PC-3 (cell line): ENCODE measurements around the gene TMEM41B. TPM values are rescaled to one million over a fixed set of nuclear protein-coding genes. Genes with fewer than 3 reads are reported as not detected.

Source experiments
- ATAC-seq: fragments of 200-7000 bp; cut with Tn5 transposase; 2 replicates; pipeline ENCODE4 v1.9.1; 2020; ENCODE audit warnings: mild to moderate bottlenecking, moderate library complexity
- BruUV-seq: library from RNA; stranded (reverse); fragments of 400-500 nt; replicated peaks from 2 replicates; lab custom pipeline; 2021; lab: Mats Ljungman, UMichigan
- CTCF ChIA-PET: fragments of 300-600 bp; sonication (Branson Sonifier 250); formaldehyde crosslinking; loops from one replicate; lab custom pipeline; 2022; ENCODE audit warnings: antibody characterized with exemption; lab: Charles Lee
- POLR2A ChIA-PET: fragments of 300-600 bp; sonication (Branson Sonifier 250); formaldehyde crosslinking; loops from one replicate; lab custom pipeline; 2022; ENCODE audit warnings: antibody characterized with exemption; ENCODE audit not compliant: unreplicated experiment; lab: Charles Lee
- DNase-seq: peaks from one replicate; pipeline ENCODE4 v3.0.0-alpha.2; 2015
- H2AFZ ChIP-seq: fragments of 300-600 bp; sonication (generic); 2 replicates; pipeline ENCODE4 v1.6.0; 2016; ENCODE audit warnings: antibody characterized with exemption, low read length
- H3F3A ChIP-seq: fragments of 300-600 bp; sonication (generic); one replicate; pipeline ENCODE4 v1.6.0; 2017; ENCODE audit warnings: antibody characterized with exemption, low read length, control low read depth, mild to moderate bottlenecking; ENCODE audit not compliant: unreplicated experiment
- H3K27ac ChIP-seq: fragments of 300-600 bp; sonication (generic); 2 replicates; pipeline ENCODE4 v1.5.1; 2016; ENCODE audit warnings: mild to moderate bottlenecking, low read length
- H3K27me3 ChIP-seq: fragments of 300-600 bp; sonication (generic); 2 replicates; pipeline ENCODE4 v1.6.1; 2016; ENCODE audit warnings: low read length, mixed read lengths
- H3K36me3 ChIP-seq: fragments of 300-600 bp; sonication (generic); 2 replicates; pipeline ENCODE4 v1.6.1; 2016; ENCODE audit warnings: low read depth, mixed run types, low read length, mixed read lengths
- H3K4me1 ChIP-seq: fragments of 300-600 bp; sonication (generic); 2 replicates; pipeline ENCODE4 v1.5.1; 2016; ENCODE audit warnings: low read length; ENCODE audit not compliant: insufficient read depth
- H3K4me2 ChIP-seq: fragments of 300-600 bp; sonication (generic); 2 replicates; pipeline ENCODE4 v1.6.0; 2016; ENCODE audit warnings: low read length
- H3K4me3 ChIP-seq: fragments of 300-600 bp; sonication (generic); 2 replicates; pipeline ENCODE4 v1.5.1; 2016; ENCODE audit warnings: mild to moderate bottlenecking, low read length, mixed read lengths
- H3K79me2 ChIP-seq: fragments of 300-600 bp; sonication (generic); 2 replicates; pipeline ENCODE4 v1.6.1; 2017; ENCODE audit warnings: low read length, mixed read lengths
- H3K9ac ChIP-seq: fragments of 300-600 bp; sonication (generic); 2 replicates; pipeline ENCODE4 v1.6.0; 2016; ENCODE audit warnings: mild to moderate bottlenecking, low read length
- H3K9me2 ChIP-seq: fragments of 300-600 bp; sonication (generic); replicated peaks from 2 replicates; pipeline ENCODE4 v1.6.1; 2016; ENCODE audit warnings: mixed run types, low read length, mixed read lengths
- H3K9me3 ChIP-seq: fragments of 300-600 bp; sonication (generic); 2 replicates; pipeline ENCODE4 v1.6.1; 2016; ENCODE audit warnings: low read length, mixed read lengths
- H4K20me1 ChIP-seq: fragments of 300-600 bp; sonication (generic); 2 replicates; pipeline ENCODE4 v1.6.1; 2016; ENCODE audit warnings: low read length, mixed read lengths
- CTCF ChIP-seq: fragments of 300-600 bp; sonication (generic); conservative IDR thresholded peaks from 2 replicates; pipeline ENCODE4 v1.5.1; 2017; ENCODE audit warnings: antibody characterized with exemption, low read depth, mild to moderate bottlenecking, low read length
- EZH2 ChIP-seq: fragments of 300-600 bp; sonication (generic); IDR thresholded peaks from one replicate; pipeline ENCODE4 v1.6.1; 2017; ENCODE audit warnings: antibody characterized with exemption, mild to moderate bottlenecking, low read length; ENCODE audit not compliant: unreplicated experiment
- EZH2phosphoT487 ChIP-seq: fragments of 300-600 bp; sonication (generic); IDR thresholded peaks from 2 replicates; pipeline ENCODE4 v1.6.1; 2018; ENCODE audit warnings: mild to moderate bottlenecking, antibody characterized with exemption, low read length, borderline replicate concordance
- intact Hi-C: fragments of 100-400 bp; cut with micrococcal nuclease; formaldehyde crosslinking; loops from 2 replicates; pipeline ENCODE4 v1.9.0; 2023
- total RNA-seq: library from RNA; depleted of rRNA; stranded (reverse); fragments of >200 nt; gene quantifications from 2 replicates; pipeline ENCODE4 v1.2.3, GENCODE V29; 2014

TMEM41B gene
- total RNA-seq, 1 experiment from 2014 or later: 87.6 TPM

- Histone ChIP-seq H3K4me3 (peak overlapping the region; percentile 98), H3K9me2 (no peaks in the 10 kb centered on the region), H3K9ac (peak overlapping the region; percentile 96), H4K20me1 (peaks cover 12% of the 10 kb centered on the region), H3K4me2 (peak overlapping the region; percentile 94), H3K27me3 (no peaks in the 10 kb centered on the region), H3K36me3 (0 out of 2 replicates have a peak, but pooled peaks cover 3% of the 10 kb centered on the region), H3K27ac (peak overlapping the region; percentile 61), H3F3A (no peaks in the 10 kb centered on the region), H3K79me2 (peaks cover 57% of the 10 kb centered on the region), H2AFZ (peak overlapping the region; percentile 90), H3K4me1 (peaks cover 15% of the 10 kb centered on the region), H3K9me3 (no peaks in the 10 kb centered on the region)
- ATAC-seq (peak; percentile 9), DNase-seq (peak; percentile 18)
- intact Hi-C loops: loop anchor here (1.0 to 2.0 kb wide), 2 partner anchors 48 to 71 kb away; partner anchors contain the start of gene IPO7
- CTCF ChIA-PET: no interaction called here
- TF ChIP-seq CTCF (no peak), EZH2phosphoT487 (no peak), EZH2 (no peak)
- TSS peak; percentile 56 for BruUV-seq
- POLR2A ChIA-PET: interaction anchor here (0.6 to 0.9 kb wide), 5 partner anchors 10 to 147 kb away, joined by 3 to 4 read pairs (median 3); no protein-coding TSS in a partner anchor
Observed at GRCh38 chr11:9313648-9314290, 624 bp downstream of the TMEM41B start.

- ATAC-seq (no peak), DNase-seq (no peak)
- no peak overlapping the region for H3K27ac ChIP-seq
- no peaks in the 10 kb centered on the region for H3K27me3 ChIP-seq
- H3K4me1 ChIP-seq: peaks cover 15% of the 10 kb centered on the region
- no peak overlapping the region for H3K9ac ChIP-seq
- POLR2A ChIA-PET: no interaction called here
- no TSS peak for BruUV-seq
- CTCF ChIA-PET: no interaction called here
- H3K36me3 ChIP-seq: 0 out of 2 replicates have a peak, but pooled peaks cover 3% of the 10 kb centered on the region
- no peak overlapping the region for H2AFZ ChIP-seq
- no peaks in the 10 kb centered on the region for H3F3A ChIP-seq
- H3K9me3 ChIP-seq: no peaks in the 10 kb centered on the region
- H3K4me3 ChIP-seq: no peak overlapping the region
- peaks cover 88% of the 10 kb centered on the region for H3K79me2 ChIP-seq
- no peaks in the 10 kb centered on the region for H3K9me2 ChIP-seq
- TF ChIP-seq CTCF (no peak), EZH2phosphoT487 (no peak), EZH2 (no peak)
- peaks cover 17% of the 10 kb centered on the region for H4K20me1 ChIP-seq
- intact Hi-C loops: no loop called here
- no peak overlapping the region for H3K4me2 ChIP-seq
Observed at GRCh38 chr11:9310485-9311090, 3.8 kb downstream of the TMEM41B start.
